Right ventricle myocardium superior (tissue), 1 donor: Measurements from ENCODE around the gene IFIT1. TPM values are rescaled to one million over a fixed set of nuclear protein-coding genes. Genes with fewer than 3 reads are reported as not detected.
A peak's percentile ranks its signal among the peaks of the same experiment; 100 is the strongest.
"Not testable (repeated sequence)": the region's sequence is repeated elsewhere in the genome, so short reads cannot be mapped to it uniquely, and the experiment has no call there.

ENCODE experiments used
- ATAC-seq: fragments of 200-7000 bp; cut with Tn5 transposase; one replicate; pipeline ENCODE4 v1.9.1; 2020; ENCODE audit warnings: mild to moderate bottlenecking; ENCODE audit not compliant: poor library complexity
- DNase-seq: peaks from one replicate; pipeline ENCODE4 v3.0.0-alpha.2; 2020
- intact Hi-C: fragments of 100-400 bp; cut with DNase I; formaldehyde crosslinking; loops from one replicate; pipeline ENCODE4 v1.11.2; 2022
- long read RNA-seq: library from polyadenylated mRNA; unstranded; transcript quantifications from one replicate; pipeline ENCODE4 v2.0.0, GENCODE V29; 2021
- total RNA-seq: library from RNA; stranded (reverse); fragmentation: NEBNext Ultra II Directional; extraction: Animal tissue kit (Norgen Biotek cat#: 25700); gene quantifications from one replicate; pipeline ENCODE4 v1.2.1, GENCODE V29; 2021
- donor health status: DM: no; HTN: yes; CAD: no; lungs with severe emphysema.

Gene IFIT1, protein sequence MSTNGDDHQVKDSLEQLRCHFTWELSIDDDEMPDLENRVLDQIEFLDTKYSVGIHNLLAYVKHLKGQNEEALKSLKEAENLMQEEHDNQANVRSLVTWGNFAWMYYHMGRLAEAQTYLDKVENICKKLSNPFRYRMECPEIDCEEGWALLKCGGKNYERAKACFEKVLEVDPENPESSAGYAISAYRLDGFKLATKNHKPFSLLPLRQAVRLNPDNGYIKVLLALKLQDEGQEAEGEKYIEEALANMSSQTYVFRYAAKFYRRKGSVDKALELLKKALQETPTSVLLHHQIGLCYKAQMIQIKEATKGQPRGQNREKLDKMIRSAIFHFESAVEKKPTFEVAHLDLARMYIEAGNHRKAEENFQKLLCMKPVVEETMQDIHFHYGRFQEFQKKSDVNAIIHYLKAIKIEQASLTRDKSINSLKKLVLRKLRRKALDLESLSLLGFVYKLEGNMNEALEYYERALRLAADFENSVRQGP
- 28.1 TPM for total RNA-seq
- long read RNA-seq, transcript IFIT1-201 (2 exons, 1,880 nt), result major isoform, 45 of 51 reads
- long read RNA-seq, partial matches to known transcripts, result 2 of 51 reads
- long read RNA-seq, other reads (novel, unspliced or antisense), result 4 of 51 reads

DNA sequence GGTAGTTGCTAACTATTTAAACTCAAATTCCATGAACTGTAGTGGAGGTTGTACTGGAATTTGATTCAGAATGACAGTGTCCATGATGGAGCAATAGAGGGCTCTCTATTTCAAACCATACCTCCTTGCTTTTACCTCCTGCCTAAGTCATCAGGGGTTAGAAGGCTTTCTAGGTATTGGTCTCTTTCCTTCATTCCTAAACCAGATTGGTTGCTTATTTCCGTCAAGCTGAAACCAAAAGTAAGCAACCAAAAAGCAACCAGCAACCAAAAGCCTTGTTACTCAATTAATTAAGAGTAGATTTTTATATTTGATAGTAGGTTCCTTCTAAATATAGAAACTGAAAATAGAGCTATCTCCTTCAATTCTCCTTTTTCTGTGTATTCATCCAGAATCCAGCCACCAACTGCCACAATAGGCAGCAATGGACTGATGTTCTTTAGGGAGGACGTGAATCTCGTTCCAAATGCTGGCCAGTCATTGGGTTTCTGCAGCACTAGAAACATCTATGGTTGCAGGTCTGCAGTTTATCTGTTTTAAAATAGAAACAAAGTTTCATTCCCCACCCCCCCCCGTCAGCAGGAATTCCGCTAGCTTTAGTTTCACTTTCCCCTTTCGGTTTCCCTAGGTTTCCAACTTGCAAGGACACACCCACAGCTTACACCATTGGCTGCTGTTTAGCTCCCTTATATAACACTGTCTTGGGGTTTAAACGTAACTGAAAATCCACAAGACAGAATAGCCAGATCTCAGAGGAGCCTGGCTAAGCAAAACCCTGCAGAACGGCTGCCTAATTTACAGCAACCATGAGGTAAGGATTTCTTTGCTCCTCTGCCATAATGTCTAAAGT lies at the start of gene IFIT1:
IFIT1 (plus strand) TSS at position 717 of the 850 bp plus-strand sequence; CDS start at position 807, 90 bp downstream.
- DNase-seq (no peak), ATAC-seq (peak; percentile 94)
- intact Hi-C loops, result no loop called here

DNA sequence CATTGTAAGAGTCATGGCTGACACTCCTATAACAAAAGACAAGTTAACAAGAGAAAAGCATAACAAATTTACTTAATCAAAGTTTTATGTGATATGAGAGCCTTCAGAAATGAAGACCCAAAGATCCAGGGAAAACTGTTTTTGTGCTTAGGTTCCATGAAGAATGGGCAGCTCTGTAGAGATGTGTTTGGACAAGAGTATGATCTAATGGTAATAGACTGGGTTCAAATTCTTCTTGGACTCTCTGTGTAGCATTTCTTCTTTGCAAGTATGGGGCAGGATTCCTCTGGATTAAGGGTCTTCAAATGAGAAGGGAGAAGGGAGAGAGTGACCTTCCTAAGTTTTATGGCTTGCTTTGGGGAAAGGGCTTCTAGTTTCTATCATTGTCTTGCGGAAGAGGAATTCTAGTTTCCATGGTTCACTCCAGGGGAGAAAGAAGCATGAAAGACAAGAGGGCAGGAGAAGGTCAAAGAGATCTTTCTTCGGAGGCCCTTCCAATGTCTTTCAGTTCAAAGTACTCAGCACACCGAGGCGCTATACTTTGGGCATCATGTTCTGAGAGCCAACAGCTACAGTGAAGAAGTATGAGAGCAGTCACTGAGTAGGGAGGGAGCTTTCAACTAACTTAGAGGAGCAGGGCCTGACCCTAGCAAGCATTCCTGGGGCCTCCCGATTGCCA lies 49.2 kb upstream of the IFIT1 start:
- intact Hi-C loops, result no loop called here
- no peak for DNase-seq
- ATAC-seq, result no peak

DNA sequence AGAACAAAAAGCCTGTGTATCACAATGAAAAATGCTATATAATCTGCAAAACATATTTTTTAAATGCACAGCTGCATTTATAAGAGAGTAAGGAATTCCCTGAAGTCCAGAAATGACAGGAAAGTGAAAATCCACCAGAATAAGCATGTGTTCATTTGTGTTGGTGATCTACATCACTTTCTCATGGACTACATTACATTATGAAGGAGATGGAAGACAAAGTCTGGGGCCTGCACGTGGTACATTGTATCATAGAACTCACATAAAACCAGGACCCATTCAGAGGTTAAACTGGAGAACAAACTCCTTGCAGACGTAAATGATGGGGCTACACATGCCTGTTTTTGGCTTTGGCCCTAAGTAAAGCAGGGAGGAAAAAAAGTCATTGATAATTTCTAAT lies 48.3 kb upstream of the IFIT1 start:
- ATAC-seq, result no peak
- no peak for DNase-seq
- intact Hi-C loops, result no loop called here

DNA sequence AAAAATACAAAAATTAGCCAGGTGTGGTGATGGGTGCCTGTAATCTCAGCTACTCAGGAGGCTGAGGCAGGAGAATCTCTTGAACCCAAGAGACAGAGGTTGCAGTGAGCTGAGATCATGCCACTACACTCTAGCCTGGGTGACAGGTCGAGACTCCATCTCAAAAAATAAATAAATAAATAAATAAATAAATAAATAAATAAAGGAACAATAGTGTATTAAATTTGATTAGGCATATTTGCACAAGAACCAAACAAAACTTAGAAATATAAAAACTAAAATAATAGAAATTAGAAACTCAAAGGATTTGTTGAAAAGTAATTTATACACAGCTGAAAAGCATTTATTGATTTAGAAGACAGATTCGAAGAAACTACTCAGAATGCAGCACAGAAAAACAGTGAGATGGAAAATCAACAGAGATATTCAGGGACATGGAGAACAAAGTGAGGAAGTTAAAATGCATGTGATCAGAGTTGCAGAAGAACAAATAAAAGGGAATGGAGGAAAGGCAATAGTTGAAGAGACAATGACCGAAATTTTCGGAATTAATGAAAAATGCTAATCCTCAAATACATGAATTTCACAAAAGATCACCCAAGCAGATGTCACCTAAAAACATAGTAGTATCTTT lies 46.9 kb upstream of the IFIT1 start:
- intact Hi-C loops, result no loop called here
- ATAC-seq, result no peak
- no peak for DNase-seq

DNA sequence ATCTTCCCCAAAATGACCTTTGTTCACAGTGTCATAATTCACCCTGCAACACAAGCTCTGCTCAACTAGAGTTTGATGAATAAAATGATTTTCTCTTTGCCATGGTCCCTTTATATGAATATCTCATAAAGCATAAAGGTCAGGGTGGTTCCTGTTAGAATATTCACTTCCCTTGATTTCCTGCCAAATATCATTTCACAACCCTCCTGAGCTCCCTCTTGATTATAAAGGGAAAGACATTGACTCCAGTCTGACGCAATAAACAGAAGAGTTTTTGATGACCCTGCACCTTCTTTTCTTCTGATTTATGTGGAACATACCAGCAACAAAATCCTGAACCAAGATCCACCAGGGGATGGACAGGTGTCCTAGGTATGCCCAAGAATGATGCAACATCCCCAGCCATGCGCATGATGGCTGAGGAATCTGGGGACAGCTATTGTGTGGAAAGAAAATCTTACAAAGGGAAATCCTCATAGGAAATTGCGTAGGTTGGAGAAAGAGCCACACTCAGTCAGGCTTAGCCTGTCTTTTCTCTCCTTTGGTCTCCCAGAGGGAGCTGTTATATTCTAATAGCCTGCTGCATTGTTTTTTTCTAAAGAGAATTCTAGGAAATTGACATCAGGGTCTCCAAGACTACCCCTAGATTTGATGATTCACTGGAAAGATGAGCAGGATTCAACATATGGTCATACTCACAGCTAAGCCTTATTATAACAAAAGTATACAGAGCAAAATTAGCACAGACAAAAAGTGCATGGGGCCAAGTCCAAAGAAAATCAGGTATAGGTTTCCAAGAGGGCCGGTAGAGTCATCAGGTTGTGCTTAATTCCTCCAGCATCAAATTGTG lies 45.8 kb upstream of the IFIT1 start:
- ATAC-seq, result peak; percentile 28
- intact Hi-C loops, result no loop called here
- no peak for DNase-seq

DNA sequence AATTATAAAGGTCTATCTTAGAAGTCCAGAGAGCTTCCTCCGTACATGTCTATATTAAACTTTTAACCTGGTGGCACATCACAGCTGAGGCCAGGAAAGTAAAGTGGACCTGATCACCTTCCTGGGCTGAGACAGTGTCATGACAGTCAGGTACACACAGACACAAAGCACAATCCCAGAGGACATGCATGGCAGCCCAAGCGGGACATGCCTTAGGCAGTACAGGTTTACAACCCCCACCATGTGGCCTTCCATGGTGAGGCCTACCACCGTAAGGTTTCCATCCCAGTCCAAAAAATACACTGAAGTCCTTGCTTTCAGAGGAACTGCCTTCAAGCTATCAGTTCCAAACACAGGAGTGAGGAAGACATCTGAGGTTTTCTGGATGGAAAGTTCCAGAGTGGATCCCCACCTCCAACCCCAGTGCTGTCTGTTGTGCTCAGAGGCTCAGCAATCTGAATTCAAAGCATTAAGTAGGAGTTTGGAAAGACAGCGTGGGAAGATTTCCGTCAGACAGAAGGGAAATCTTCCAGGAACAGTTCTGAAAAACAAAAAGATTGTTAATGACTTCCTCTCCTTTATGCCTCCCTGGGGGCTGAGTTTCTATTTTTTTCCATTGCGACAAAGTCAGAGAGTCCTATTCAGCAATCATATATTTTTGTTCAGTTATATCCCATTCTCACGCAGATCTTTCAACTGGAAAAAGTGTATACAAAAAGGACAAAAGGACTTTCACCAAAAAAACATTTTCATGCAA lies 44.5 kb upstream of the IFIT1 start:
- ATAC-seq, result no peak
- intact Hi-C loops, result no loop called here
- DNase-seq, result no peak

DNA sequence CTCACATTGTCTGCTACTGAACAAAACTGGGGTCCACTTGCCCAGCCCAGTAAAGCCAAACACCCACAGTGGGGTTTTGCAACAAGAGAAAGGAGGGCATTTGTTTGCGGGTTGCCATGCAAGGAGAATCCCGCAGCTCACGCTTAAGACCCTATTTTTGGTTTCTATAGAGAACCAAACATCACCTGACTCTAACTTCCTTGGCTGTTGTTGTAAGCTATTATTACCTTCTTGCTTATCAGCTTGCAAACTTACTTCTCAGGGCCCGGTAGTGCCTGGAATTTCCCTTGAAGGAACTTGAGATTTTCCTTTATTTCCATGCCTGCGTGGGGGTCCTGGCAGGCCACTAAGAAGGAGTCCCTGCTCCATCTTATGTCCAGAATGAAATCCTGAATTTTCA lies 43.9 kb upstream of the IFIT1 start:
- DNase-seq (no peak), ATAC-seq (no peak)
- intact Hi-C loops, result no loop called here

DNA sequence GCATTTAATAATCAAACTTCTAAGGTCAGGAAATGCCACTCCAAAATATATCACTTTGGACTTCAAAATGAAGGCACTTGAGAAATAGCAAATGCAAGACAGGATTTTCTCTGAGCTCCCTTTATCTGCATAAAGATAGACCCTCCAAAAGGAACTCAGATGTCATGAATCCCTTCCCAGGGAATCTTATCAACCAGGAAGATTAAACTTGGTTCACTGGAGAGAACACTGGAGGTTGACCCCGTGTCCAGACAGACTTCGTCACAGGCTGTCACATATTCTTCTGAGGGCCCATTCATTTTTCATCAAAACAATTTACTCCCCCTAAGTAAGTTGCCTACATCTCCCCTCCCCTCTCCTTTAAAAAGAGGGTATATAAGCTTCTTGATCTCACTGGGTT lies 43.4 kb upstream of the IFIT1 start:
- ATAC-seq, result no peak
- DNase-seq, result no peak
- intact Hi-C loops, result no loop called here

DNA sequence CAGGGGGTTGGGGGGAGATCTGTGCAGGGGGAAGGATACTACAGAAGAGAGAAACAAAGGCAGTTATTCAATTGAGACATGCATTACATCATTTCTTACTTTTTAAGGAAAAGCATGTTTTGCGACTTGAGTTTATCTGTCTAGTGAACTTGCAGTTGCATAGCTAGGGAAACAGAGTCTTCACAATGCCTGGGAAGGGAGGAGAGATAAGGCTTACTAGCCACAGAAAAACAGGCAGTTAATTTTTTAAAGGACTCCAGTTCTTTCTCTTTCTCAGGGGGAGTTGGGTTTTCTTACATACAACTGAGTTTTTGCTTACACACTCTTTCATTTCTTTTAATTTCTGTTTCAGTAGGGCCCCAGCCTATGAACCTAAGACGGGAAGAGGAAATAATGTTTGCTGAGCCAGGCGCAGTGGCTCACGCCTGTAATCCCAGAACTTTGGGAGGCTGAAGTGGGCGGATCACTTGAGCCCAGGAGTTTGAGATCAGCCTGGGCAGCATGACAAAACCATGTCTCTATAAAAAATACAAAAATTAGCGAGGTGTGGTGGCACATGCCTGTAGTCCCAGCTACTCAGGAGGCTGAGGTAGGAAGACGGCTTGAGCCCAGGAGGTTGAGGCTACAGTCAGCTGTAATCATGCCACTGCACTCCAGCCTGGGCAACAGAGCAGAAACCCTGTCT lies 41.6 kb upstream of the IFIT1 start:
- intact Hi-C loops, result not testable (repeated sequence)
- DNase-seq (peak; percentile 70), ATAC-seq (peak; percentile 62)

DNA sequence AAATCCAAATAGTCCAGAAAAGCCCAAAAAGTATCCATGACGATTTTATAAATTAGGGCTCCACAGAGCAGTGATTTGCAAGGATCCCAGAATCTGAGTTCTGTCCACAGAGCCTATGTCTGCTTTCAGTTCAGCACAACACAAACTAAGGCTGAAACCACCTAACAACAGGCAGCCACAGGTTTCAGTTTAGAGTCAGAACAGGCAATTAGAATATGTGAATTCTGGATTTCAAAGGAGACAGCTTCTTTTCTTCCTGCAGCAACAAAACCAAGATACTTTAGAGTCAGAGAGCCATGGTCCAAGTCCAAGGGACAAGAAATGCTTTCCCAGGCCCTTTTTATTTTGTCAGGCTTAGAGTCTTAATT lies 41.0 kb upstream of the IFIT1 start:
- intact Hi-C loops, result no loop called here
- no peak for DNase-seq
- peak; percentile 28 for ATAC-seq

DNA sequence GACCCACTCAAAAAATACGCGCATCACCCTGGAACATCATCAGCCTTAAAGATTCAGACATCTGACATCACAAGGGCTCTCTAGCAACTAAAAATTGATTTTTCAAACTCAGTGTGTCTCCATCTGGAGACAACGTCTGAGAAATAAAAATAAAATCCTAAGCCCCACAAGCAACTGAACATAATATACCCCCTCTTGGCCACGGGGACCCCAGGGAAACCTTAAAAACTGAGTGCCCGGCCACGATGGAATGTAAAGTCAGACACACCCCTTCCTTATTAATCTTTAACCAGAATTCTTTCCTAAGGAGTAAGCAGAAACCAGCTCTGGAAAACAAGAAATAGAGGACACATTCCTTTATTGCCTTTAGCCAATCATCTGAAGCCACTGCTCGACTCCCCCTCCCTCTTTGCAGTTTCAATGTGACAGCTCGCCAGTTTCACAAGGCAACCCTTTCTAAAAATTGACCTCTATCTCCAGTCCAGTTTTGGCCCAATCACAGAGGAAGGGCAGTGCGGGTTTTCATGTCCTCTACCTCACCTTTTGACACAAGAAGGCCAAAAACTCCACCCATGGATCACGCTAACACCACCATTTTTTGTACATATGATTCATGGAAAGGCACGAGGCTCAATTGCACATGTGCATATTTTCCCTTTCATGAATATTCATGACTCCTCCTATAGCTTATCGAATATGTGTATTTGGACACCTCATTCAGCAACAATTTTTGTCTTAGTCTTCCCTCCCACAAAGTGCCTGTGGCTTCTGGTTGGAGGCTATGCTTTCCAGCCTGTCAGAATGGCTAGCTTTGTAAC lies 40.4 kb upstream of the IFIT1 start:
- intact Hi-C loops, result no loop called here
- ATAC-seq (peak; percentile 78), DNase-seq (no peak)

DNA sequence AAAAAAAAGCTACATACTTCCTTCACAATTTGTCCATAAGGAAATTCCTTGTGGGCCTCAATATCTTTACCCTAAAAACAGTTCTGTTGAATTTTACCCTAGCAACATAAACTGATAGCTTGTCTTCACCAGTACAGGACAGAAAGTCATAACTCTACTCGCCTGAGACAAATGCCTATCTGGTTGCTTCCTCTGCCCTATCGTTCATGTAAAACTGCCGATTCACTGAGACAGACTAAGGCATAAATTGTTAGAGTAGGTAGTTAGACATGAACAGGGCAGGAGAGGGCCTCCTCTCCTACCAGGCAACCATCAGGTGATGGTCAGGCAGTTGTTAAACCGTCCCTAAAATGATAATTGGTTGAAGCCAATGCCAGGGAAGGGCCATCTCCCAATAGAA lies 39.6 kb upstream of the IFIT1 start:
- no peak for DNase-seq
- intact Hi-C loops, result no loop called here
- ATAC-seq, result no peak

DNA sequence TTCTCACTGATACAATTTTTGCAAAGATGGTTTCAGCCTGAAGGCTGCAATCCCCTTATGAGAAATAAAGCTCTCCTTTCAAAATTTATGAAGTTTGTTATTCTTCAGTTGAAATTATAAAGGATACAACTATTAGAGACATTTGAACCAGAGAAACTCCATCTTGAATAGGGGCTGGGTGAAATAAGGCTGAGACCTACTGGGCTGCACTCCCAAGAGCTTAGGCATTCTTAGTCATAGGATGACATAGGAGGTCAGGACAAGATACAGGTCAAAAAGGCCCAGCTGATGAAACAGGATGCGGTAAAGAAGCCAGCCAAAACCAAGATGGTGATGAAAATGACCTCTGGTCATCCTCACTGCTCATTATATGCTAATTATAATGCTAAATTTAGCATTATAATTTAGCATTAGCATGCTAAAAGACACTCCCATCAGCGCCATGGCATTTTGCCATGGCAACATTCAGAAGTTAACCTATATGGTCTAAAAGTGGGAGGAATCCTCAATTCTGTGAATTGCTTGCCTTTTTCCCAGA lies 37.0 kb upstream of the IFIT1 start:
- intact Hi-C loops, result no loop called here

DNA sequence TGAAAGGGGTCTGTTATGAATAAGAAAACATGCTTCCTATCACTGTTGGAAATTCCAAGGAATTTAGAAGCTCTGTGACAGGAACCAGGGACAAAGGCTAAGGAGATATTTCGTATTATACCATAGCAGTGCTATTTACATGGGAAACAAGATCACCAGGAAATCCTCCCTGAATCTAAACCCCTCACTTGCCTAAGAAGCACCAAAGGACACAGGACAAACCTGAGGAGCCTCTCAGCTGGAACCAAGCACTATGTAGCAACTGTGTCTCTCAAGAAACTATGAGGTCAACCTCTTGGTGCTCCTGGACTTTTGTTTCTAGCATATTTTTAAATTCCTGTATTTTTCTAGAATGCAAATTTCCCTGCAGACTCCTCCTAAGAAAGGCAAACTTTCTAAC lies 35.3 kb upstream of the IFIT1 start:
- intact Hi-C loops, result no loop called here
- ATAC-seq, result no peak
- DNase-seq, result no peak

More for the DNA sequence above, 37.0 kb upstream of the IFIT1 start:
- DNase-seq, result no peak
- ATAC-seq, result no peak

DNA sequence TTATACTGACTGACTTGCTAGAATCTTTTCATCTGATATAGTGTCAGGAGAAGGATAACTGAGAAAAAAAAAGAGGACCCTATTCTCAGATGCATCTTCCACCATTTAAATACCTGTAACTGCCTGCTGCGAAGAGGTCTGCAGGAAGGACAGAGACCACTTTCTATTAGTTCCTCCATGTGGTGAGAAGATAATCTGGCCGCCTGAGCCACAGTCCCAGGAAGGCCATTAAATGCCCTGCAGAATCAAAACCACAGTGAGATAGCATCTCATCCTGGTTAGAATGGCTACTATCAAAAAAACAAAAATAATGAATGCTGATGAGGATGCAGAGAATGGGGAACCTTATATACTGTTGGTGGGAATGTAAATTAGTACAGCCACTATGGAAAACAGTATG lies 34.4 kb upstream of the IFIT1 start:
- ATAC-seq (no peak), DNase-seq (no peak)
- intact Hi-C loops, result no loop called here

DNA sequence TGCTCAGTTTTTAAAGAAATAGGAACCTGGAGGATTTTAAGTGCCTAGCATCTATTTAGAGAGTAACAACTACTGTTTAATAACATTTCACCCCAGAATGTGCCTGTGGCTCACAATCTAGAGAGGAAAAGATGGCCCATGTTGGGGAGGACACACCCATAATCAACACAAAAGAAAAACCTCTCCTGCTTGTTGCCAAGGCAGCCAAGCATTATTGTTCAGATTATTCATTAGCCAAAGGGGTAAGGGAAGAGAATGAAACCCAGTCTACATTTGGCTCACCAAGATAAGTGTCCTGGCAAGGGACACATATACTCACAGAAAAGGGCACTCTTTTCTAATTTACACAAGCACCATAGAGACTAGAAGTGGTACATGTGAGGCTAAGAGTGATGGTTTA lies 32.3 kb upstream of the IFIT1 start:
- no peak for ATAC-seq
- intact Hi-C loops, result no loop called here
- DNase-seq, result no peak
